NCI-H146 treated with DMSO at 0.1 percent for 48 hours (cell line): ENCODE results near the gene FALEC.
A peak's percentile ranks its signal among the peaks of the same experiment; 100 is the strongest.

Source experiments
- DNase-seq: peaks from one replicate; lab custom pipeline; 2025; ENCODE audit not compliant: unreplicated experiment; lab: John Stamatoyannopoulos, UW

The FALEC gene

DNA sequence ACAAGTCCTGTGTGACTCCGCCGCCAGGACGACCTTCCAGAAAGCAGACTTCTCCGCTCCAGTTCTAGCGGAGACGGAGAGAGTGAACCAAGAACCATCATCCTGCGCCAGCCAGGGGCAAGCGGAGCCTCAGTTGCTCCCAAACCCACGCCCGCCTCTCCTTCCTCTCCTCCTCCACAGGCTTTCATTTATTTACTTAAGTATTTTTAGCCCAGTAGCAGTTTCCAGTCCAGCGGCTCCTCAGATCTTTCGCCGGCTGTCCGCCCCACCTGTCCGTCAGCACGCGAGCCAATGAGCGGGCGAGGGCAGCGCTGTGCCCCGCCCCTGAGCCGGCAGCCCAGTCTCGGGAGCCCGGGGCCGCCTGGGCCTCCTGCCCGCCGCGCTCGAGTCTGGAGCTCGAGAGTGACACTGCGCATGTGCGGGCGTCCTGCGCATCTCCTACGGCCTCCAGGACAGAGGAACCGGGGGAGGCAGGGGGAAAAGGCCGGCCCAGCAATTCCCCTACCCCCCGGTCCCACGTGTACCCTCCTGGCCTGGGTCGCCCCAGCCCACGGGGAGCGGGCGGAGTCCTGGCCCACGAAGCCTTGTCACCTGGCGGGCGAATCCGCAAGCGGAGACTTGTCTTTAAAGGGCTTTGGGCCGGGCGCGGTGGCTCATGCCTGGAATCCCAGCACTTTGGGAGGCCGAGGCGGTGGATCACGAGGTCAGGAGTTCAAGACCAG lies at the start of gene FALEC:
Gene FALEC, plus strand, starts transcription at position 425 of the 722 bp plus-strand sequence.
- peak; percentile 92 for DNase-seq

GRCh38 chr1:150466964-150467363 lies 48.6 kb upstream of the FALEC start:
- DNase-seq = no peak

GRCh38 chr1:150469291-150469690 lies 46.3 kb upstream of the FALEC start:
- no peak for DNase-seq

- no peak for DNase-seq
Measured at GRCh38 chr1:150472601-150473200, 42.9 kb upstream of the FALEC start.

DNA sequence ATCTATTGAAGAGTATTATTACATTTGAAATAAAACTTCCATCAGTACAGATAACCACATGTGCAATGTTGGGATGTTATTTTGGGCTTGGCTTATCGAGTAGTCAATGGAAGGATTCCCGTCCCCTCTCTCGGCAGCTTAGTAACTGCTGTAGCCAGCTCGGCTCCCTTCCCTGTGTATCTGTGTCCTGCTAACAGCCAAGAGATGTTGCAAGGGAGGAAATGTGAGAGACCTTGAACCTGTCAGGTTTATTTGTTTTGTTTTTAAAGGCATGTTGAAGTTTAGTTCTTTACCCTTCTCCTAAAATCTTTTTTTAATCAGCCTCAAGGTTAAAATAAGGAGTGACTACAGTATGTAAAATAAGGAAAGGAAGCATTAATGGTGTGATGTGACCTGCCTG lies 41.9 kb upstream of the FALEC start:
- DNase-seq = no peak

DNA sequence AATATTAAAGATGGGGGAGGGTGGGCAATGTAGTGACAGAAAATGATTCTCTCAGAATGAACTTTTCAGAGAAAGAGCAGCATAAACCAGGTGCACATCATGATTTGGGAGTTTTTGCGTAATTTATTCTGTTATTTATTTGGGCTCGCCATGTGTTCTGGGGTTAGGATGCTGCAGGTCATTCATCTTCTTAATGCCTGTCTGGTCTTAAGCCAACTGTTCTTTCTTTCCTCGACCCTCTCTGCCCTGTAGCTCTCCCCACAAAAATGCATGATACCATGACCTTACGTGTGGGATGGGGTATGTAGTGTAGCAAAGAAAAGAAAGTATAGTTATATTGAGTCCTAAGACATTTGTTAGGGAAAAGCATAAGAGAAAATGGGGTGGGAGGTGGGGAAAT lies 40.7 kb upstream of the FALEC start:
- DNase-seq = no peak

DNA sequence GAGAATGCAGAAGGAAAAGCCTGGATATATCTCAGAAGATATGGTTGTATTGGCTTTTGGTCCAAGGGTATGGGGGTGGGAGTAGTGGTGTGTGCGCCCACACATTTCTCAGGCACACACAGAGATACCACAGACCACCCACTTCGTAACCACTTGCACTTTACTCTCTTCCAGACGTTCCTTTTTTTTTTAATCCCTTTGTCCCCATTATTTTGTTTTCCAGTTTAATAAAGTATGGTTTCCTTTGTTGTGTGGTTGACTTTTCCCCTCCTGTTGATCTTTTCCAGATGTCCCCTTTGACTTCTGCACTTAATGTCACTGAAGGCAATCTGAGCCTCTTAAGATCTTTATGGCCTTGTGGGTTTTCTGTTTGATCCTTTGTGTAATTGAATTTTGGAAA lies 38.8 kb upstream of the FALEC start:
- DNase-seq = no peak

DNA sequence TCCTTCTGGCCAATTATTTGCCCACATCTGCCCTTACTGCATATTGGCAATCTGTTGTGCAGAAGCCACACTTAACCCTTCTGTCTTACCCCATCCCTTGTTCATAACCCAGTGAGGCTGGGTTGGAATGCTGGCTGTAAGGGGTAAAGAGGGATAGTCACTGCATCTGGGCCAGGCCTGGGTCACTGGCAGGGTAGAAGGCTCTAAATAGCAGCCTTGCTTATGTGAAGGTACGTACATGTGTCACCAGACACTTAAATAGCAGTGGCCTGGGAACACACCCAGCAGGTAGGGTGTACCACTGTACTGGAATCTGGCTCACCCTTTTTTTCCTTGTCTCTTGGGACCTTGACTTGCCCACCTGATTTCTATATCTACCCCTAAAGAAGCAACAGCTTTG lies 38.2 kb upstream of the FALEC start:
- no peak for DNase-seq

- DNase-seq = no peak
Measured at GRCh38 chr1:150477733-150478132, 37.8 kb upstream of the FALEC start.

GRCh38 chr1:150479370-150479769 lies 36.2 kb upstream of the FALEC start:
- no peak for DNase-seq

DNA sequence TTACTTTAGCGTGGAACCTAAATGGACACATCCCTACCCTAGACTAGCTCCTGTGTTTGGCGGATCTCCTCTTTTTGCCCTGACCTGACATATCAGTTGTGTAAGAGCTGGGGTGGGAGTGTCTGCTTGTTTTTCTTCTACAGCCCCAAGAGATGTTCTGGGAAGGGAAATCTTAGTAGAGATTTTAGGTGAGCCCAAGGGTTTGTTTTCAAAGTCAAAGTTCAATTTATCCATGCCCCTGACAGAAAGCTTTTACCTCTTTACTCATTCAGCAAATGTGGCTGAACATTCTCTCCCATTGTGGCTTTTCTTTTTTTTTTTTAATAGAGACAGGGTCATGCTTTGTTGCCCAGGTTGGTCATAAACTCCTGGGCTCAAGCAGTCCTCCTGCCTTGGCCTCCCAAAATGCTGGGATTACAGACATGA lies 35.6 kb upstream of the FALEC start:
- no peak for DNase-seq

GRCh38 chr1:150484431-150484830 lies 31.1 kb upstream of the FALEC start:
- DNase-seq = no peak

GRCh38 chr1:150484861-150485260 lies 30.7 kb upstream of the FALEC start:
- DNase-seq = no peak

GRCh38 chr1:150486966-150487762 lies 28.4 kb upstream of the FALEC start, which contains the start of gene TARS2:
Gene TARS2 (plus strand): TSS chr1:150487419. CDS start chr1:150487451, 32 bp downstream.
- peak; percentile 98 for DNase-seq

DNA sequence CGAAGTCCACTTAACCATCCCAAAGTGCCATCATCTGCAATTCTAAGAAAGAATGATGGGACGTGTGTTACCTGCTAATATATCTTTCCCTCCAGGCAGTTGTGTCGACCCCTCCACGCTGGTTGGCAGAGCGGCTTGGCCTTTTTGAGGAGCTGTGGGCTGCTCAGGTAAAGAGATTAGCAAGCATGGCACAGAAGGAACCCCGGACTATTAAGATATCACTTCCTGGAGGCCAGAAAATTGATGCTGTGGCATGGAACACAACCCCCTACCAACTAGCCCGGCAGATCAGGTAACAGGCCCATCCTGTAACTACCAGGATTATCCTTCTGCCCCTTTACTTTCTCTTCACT lies 27.8 kb upstream of the FALEC start:
- DNase-seq = no peak

DNA sequence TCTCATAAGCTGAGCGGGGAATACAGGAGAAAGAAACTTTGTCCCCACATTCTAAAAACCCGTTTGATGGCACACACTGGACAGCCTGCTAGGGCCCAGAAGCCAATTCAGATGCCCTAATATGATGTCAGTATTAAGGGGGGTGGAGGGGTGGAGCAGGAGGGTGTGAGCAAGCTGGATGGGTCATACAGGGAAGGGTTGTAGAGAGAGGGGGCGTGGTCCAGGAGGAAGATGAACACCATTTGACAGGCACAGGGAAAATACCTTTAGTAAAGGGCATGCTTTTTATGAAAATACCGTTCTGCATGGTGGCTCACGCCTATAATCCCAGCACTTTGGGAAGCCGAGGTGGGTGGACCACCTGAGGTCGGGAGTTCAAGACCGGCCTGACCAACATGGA lies 22.4 kb upstream of the FALEC start:
- DNase-seq = no peak

GRCh38 chr1:150498342-150498741 lies 17.2 kb upstream of the FALEC start:
- no peak for DNase-seq

GRCh38 chr1:150505431-150505830 lies 10.1 kb upstream of the FALEC start:
- DNase-seq = no peak

- no peak for DNase-seq
Measured at GRCh38 chr1:150507912-150508864, 7.4 kb upstream of the FALEC start, which contains the start of gene ECM1. Gene ECM1 (plus strand): TSS chr1:150508109. CDS start chr1:150508210, 101 bp downstream.

DNA sequence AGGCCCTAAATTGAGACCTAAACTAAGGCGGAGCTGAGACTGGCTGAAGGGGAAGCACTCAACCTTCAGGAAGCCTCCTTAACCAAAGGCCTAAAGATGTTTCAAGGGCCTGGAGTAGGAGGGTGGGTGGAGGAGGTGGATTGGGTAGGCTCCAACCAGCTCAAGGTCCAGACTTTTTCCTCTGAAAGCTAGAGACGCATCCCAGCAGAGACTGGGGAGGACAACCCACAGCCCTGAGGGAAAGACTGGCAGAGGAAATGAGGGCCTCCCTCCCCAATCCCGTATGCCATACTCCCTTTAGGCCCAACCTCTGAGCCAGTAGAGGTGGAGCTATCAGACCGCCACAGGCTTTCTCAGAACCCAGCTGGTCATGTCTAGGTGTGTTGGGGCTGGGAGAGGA lies 6.6 kb upstream of the FALEC start:
- no peak for DNase-seq

DNA sequence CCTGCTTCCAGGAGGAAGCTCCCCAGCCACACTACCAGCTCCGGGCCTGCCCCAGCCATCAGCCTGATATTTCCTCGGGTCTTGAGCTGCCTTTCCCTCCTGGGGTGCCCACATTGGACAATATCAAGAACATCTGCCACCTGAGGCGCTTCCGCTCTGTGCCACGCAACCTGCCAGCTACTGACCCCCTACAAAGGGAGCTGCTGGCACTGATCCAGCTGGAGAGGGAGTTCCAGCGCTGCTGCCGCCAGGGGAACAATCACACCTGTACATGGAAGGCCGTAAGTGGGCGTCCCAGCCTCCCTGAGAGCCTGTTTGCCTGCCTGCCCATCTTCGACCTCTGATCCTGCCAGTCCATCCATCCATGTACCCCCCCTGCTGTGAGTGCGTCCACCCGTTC lies 4.0 kb upstream of the FALEC start:
- DNase-seq = peak; percentile 85
